HepG2 (cell line): Measurements from ENCODE around the gene RNU7-1. TPM values are rescaled to one million over a fixed set of nuclear protein-coding genes. Genes with fewer than 3 reads are reported as not detected.
A peak's percentile ranks its signal among the peaks of the same experiment; 100 is the strongest.

Experiments
- AHR ChIP-seq: IDR thresholded peaks from 2 replicates; pipeline ENCODE4 v1.6.1; 2018; ENCODE audit warnings: missing genetic modification reagents, missing compliant biosample characterization
- ATF5 ChIP-seq: sonication (generic); formaldehyde crosslinking; IDR thresholded peaks from 2 replicates; pipeline ENCODE4 v1.4.0; 2020; ENCODE audit warnings: mild to moderate bottlenecking, low read depth, missing genetic modification reagents
- ETS1 ChIP-seq: sonication (generic); formaldehyde crosslinking; IDR thresholded peaks from 2 replicates; pipeline ENCODE4 v1.4.0; 2020; ENCODE audit warnings: missing genetic modification reagents
- HIC2 ChIP-seq: sonication (generic); formaldehyde crosslinking; IDR thresholded peaks from 2 replicates; pipeline ENCODE4 v1.9.0; 2022; ENCODE audit warnings: low read depth, missing genetic modification reagents
- HOXA5 ChIP-seq: sonication (generic); formaldehyde crosslinking; IDR thresholded peaks from 2 replicates; pipeline ENCODE4 v1.4.0; 2020; ENCODE audit warnings: missing genetic modification reagents
- MED1 ChIP-seq: sonication (generic); formaldehyde crosslinking; IDR thresholded peaks from 2 replicates; pipeline ENCODE4 v1.4.0; 2020; ENCODE audit warnings: missing genetic modification reagents
- MTF1 ChIP-seq: sonication (generic); formaldehyde crosslinking; IDR thresholded peaks from 2 replicates; pipeline ENCODE4 v1.5.0; 2020; ENCODE audit warnings: missing genetic modification reagents
- NFRKB ChIP-seq: fragments of 450-650 bp; IDR thresholded peaks from 2 replicates; pipeline ENCODE4 v1.6.1; 2017
- RFX3 ChIP-seq: IDR thresholded peaks from 2 replicates; pipeline ENCODE4 v1.6.1; 2016; ENCODE audit warnings: missing biosample characterization, missing genetic modification reagents
- SRSF9 ChIP-seq: fragments of 200-400 bp; formaldehyde crosslinking; IDR thresholded peaks from 2 replicates; pipeline ENCODE4 v1.6.1; 2018; ENCODE audit warnings: borderline replicate concordance, mild to moderate bottlenecking, low read depth, low read length; ENCODE audit not compliant: insufficient read depth, poor library complexity, severe bottlenecking
- SSRP1 ChIP-seq: IDR thresholded peaks from 2 replicates; pipeline ENCODE4 v1.6.1; 2016; ENCODE audit warnings: control low read depth
- TBL1XR1 ChIP-seq: fragments of 150-350 bp; IDR thresholded peaks from 2 replicates; pipeline ENCODE4 v1.6.1; 2014; ENCODE audit warnings: borderline replicate concordance, low read length; ENCODE audit not compliant: partially characterized antibody
- ZFX ChIP-seq: sonication (generic); formaldehyde crosslinking; IDR thresholded peaks from 2 replicates; pipeline ENCODE4 v1.4.0; 2020; ENCODE audit warnings: mild to moderate bottlenecking, low read depth, missing genetic modification reagents, moderate library complexity
- ZNF512 ChIP-seq: sonication (generic); formaldehyde crosslinking; IDR thresholded peaks from 2 replicates; pipeline ENCODE4 v1.4.0; 2020; ENCODE audit warnings: mild to moderate bottlenecking, missing genetic modification reagents
- ZNF513 ChIP-seq: sonication (generic); formaldehyde crosslinking; conservative IDR thresholded peaks from 2 replicates; pipeline ENCODE4 v1.5.0; 2020; ENCODE audit warnings: missing genetic modification reagents
- ZNF841 ChIP-seq: sonication (generic); formaldehyde crosslinking; IDR thresholded peaks from 2 replicates; pipeline ENCODE4 v1.8.1; 2023; ENCODE audit warnings: missing genetic modification reagents, borderline replicate concordance
- polyA plus RNA-seq, 8 experiments: library from polyadenylated mRNA; depleted of rRNA in 3 of 8; stranded (reverse) in 7 of 8; unstranded in 1 of 8; fragments of >200 nt; fragmentation: Illumina TruSeq in 4 of 8; extraction: Trizol in 4 of 8; gene quantifications; 2 replicates each; pipeline versions ENCODE4 v1.2.1 to v1.2.3, GENCODE V29; 2011 to 2016; ENCODE audit warnings: low read depth in 4 of 8, missing spikeins in 1 of 8, mixed read lengths in 1 of 8; ENCODE audit not compliant: insufficient read depth in 1 of 8
- total RNA-seq, 5 experiments: library from RNA; depleted of rRNA; stranded (reverse); fragments of >200 nt; fragmentation: Illumina TruSeq; extraction: Trizol; gene quantifications; 2 replicates each; pipeline ENCODE4 v1.2.3, GENCODE V29; 2016; ENCODE audit warnings: low read depth in 1 of 5

Gene RNU7-1
- total and polyA plus RNA-seq, 2 of the 13 experiments (the other 11 are each of a cell fraction or from before 2014, with no cell fraction given) = not detected

- TF ChIP-seq HIC2 (CRISPR knock-in tag) (peak; percentile 58; the same call in 1 of the 2 replicates), HOXA5 (peak; percentile 69; the same call in 1 of the 2 replicates), MTF1 (CRISPR knock-in tag) (peak; percentile 72; the same call in 1 of the 2 replicates), ZNF513 (CRISPR knock-in tag) (no peak), AHR (CRISPR knock-in tag) (no peak), ATF5 (CRISPR knock-in tag) (no peak), MED1 (CRISPR knock-in tag) (peak; percentile 99), RFX3 (CRISPR knock-in tag) (0 out of 2 replicates have a peak, but pooled peaks have one; percentile 23), ZNF841 (CRISPR knock-in tag) (peak; percentile 87; the same call in 1 of the 2 replicates), ETS1 (CRISPR knock-in tag) (no peak), SSRP1 (CRISPR knock-in tag) (no peak; the same call in 1 of the 2 replicates), NFRKB (no peak), ZNF512 (no peak), TBL1XR1 (peak; percentile 39), ZFX (CRISPR knock-in tag) (no peak; the same call in 1 of the 2 replicates), SRSF9 (no peak)
Observed at GRCh38 chr12:6943722-6944380, at the start of gene RNU7-1, which contains the start of gene C12orf57 (continued).
